Fibroblast of skin of scalp (primary cell): Measurements from ENCODE around the gene USB1.

Source experiments
- DNase-seq: peaks from one replicate; pipeline ENCODE4 v3.0.0-alpha.2; 2013

USB1 gene

DNA sequence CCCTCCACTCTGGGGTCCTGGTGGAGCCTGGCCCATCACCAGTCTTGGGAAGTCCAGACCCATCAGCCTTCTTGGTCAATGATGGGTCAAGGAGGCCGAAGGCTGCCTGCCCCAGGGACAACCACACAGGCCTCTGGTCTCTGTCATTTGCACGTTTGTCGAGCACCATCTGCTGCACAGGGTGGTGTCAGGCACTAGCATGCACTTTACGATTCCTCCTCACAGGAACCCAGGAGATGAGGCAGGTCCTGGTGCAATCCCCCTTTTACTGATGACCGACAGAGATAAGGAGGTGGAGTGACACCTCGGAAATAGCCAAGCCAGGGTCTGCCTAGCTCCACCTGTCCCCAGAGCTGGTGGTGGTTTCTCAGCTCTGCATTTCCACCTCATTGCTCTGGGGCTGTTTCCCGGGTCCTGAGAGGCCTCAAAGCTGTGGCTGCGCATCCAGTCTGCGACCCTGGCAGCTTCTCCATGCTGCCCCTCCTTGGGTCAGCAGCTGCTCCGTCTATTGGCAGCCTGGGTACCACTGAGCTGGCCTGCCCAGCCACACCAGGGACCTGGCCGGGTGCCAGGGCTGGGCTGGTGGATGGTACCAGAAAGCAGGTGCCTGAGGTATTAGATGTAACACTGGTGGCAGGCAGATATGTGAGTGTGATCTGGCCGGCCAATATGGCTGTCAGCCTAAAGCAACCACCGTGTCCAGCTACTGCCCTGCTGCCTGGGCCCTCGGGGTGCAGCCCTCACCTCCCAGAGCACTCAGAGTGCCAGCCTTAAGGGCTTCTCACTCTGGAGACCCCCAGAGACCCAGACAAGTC is 34.4 kb downstream of the USB1 start:
- no peak for DNase-seq

DNA sequence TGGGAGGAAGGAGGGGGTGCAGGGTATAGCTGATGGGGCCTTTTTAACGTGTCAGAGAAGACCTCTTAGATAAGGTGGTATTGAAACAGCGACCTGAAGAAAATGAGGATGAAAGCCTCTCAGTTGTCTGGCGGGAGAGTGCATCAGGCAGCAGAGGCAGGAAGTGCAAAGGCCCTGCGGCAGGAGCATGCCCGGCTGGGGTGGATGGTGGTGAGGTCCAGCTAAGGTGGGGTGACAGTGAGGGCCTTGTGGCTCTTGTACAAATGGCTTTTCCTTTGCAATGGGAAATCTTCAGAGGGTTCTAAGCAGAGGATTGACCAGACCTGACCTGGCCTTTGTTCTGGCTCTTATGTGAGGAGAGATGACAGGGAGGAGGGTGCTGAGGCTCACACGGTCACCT is 35.7 kb downstream of the USB1 start:
- no peak for DNase-seq

DNA sequence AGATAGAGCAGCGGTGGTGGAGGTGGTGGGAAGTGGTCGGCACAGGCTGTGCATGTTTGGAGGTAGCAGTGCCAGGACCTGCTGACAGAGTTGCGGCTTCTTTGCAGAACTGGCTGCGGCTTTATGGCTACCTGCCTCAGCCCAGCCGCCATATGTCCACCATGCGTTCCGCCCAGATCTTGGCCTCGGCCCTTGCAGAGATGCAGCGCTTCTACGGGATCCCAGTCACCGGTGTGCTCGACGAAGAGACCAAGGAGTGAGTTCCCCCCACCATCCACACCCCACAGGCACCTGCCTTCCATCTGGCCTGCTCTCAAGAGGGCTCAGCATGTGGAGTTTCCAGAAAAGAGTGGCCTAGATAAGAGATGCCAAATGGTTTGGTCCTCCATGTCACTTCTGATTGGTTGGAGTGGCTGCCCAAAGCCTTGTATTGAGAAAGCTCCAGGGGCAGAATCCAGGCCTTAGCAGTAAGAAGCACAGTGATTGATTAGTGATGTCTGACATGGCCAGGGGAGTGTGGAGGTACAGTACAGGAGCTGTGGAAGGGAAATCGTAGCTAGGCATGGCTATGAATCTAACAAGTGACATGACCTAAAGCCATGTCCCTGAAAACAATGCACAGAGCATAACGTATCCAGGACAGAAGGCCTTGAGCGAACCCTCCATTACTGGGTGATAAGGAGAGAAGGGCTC is 36.3 kb downstream of the USB1 start:
- DNase-seq: no peak

DNA sequence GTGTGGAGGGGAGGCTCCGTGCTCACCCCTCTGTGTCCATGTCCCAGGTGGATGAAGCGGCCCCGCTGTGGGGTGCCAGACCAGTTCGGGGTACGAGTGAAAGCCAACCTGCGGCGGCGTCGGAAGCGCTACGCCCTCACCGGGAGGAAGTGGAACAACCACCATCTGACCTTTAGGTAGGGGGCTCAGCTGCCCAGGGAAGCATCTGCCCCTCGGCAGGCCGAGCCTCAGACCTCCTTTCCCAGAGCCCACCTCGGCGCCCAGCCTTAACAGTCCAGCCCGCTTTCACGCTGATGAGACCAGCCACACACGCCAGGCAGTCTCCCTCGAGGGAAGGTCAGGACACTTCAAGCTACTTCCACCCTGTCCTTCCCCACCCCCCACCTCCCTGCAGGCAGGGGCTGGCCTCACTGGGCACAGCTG is 37.0 kb downstream of the USB1 start:
- no peak for DNase-seq

DNA sequence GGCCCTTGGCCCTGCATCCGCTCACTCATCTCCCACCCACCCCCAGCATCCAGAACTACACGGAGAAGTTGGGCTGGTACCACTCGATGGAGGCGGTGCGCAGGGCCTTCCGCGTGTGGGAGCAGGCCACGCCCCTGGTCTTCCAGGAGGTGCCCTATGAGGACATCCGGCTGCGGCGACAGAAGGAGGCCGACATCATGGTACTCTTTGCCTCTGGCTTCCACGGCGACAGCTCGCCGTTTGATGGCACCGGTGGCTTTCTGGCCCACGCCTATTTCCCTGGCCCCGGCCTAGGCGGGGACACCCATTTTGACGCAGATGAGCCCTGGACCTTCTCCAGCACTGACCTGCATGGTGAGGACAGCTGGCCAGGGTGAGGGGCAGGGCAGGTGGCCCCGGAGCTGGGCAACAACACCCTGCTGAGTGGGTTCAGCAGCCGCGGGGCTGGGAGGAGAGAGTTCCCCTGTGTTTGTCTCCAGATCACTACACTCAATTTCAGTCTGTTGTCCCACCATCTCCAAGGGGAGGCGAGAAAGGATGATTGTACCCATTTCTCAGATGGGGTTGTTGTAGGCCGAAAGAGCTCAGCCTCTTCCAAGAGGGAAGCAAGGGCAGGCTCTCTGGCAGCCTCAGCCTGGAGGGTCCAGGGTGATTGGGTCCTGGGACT is 38.8 kb downstream of the USB1 start:
- DNase-seq: no peak

DNA sequence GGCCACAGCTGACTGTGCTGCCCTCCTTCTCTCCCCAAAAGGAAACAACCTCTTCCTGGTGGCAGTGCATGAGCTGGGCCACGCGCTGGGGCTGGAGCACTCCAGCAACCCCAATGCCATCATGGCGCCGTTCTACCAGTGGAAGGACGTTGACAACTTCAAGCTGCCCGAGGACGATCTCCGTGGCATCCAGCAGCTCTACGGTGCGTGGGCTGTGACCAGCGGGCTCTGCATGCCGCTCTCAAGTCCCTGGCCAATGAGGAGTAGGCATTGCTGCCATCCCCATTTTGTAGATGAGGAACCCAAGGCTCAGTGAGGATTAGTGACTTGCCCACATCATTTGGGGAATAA is 39.3 kb downstream of the USB1 start:
- no peak for DNase-seq

DNA sequence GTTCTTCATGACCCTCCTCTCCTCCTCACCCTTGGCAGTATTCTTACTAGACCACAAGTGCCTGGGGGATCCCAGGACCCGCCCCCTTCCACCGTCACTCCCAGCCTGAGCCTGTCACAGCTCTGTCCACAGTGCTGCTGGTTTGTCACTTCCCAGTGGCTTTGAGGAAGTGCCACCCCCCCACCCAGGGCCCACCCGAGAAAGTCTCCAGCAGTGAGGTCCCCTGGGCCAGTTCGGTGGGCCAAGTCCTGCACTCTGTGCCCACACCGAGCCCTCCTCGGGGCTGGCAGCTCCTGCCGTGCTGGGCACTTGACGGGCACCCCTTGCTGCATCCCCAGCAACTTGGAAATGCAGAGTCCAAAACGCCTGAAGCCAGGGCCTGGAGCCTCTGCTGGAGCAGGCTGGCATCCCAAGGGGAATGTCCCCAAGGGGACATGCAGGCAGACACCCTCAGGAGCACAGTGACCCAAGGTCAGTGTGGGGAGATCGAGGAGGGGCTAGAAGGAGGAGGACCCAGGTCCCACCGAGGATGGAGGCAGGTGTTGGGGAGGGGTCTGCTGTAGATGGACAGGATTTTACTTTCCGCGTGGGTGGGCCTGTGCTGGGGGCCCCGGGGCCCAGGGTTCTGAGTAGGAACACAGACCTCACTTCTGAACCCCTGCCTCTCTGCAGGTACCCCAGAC is 39.9 kb downstream of the USB1 start:
- DNase-seq: no peak

DNA sequence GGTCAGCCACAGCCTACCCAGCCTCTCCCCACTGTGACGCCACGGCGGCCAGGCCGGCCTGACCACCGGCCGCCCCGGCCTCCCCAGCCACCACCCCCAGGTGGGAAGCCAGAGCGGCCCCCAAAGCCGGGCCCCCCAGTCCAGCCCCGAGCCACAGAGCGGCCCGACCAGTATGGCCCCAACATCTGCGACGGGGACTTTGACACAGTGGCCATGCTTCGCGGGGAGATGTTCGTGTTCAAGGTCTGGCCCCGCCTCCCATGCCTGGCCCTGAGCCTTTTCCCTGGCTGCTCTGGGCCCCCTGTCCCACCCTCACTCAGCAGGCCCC is 40.4 kb downstream of the USB1 start:
- DNase-seq: no peak

DNA sequence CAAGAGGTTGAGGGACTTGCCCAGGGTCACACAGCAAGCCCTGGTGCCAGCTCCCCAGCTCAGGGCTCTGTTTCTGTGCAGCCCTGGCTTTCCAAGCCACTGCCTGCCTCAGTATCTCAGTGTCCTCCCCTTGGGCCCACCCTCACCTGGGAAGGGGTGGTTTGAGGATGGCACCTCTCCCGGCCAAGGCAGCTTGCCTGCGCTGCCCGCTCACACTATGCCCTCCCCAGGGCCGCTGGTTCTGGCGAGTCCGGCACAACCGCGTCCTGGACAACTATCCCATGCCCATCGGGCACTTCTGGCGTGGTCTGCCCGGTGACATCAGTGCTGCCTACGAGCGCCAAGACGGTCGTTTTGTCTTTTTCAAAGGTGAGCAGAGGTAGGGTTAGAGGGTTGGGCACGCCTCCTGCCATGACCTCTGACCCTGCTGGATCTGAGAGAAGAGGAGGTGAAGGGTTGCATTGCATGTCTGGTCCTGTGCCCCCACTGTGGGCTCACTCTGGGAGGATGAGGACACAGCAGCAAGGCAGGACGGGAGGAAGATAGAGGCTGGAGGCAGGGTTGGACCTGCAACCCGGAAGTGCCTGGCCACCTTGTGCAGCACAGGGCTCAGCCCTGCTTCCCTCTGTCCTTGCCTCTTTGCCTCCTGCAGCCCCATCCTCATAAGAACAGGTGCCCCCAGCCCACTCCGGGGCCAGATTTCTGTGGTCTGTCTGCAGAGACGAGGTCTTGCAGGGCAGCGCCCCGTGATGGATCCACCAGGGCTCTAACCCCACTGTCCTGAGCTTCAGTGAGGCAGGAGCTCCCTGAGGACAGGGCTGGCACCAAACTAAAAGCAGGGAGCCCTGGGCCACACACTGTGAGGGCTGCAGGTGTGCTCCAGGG is 41.0 kb downstream of the USB1 start:
- DNase-seq: no peak

DNA sequence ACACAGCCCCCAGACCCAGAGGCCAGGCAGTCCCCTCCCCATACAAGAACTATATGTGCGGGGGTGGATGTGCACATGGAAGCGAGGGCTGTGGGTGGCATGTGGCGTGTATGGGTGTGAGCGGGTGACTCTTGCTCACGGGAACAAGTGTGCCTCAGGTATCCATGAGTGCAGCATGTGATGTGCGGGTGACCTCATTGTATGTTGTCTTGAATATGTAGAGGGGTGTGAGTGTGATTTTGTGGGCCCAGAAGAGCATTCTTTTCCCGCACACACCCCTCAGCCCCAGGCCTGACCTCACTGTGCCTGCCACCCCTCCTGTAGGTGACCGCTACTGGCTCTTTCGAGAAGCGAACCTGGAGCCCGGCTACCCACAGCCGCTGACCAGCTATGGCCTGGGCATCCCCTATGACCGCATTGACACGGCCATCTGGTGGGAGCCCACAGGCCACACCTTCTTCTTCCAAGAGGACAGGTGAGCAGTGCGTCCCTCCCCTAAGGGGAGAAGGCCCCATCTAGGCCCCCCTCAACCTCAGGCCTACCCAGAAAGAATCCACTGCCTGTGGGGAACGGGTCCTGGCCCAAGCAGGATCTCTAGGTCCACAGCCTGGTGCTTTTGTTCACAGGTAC is 41.8 kb downstream of the USB1 start:
- no peak for DNase-seq

DNA sequence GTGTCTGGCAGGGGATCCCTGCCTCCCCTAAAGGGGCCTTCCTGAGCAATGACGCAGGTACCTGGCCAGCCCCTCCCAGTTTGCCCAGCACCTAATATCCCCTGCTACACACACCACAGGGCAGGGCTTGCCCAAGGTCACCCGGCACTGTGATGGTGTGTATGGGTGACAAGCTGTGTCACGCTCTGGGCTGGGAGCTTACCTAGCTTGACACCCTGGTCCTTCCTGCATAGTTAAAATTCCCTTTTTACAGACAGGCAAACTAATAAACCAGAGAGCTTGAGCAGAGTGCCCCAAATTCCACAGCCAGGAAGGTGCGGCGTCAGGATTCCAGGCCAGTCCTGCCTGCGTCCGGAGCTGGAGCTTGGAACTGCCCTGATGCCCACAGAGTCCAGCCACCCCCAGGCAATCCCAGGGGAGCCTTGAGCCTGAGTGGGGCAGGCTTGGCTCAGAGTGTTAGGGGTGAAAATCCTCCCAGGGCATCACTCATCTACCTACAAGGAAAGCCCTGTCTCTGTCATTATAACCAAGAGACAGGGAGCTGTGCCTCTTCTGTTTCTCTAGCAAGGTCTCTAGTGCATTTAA is 42.5 kb downstream of the USB1 start:
- DNase-seq: no peak

DNA sequence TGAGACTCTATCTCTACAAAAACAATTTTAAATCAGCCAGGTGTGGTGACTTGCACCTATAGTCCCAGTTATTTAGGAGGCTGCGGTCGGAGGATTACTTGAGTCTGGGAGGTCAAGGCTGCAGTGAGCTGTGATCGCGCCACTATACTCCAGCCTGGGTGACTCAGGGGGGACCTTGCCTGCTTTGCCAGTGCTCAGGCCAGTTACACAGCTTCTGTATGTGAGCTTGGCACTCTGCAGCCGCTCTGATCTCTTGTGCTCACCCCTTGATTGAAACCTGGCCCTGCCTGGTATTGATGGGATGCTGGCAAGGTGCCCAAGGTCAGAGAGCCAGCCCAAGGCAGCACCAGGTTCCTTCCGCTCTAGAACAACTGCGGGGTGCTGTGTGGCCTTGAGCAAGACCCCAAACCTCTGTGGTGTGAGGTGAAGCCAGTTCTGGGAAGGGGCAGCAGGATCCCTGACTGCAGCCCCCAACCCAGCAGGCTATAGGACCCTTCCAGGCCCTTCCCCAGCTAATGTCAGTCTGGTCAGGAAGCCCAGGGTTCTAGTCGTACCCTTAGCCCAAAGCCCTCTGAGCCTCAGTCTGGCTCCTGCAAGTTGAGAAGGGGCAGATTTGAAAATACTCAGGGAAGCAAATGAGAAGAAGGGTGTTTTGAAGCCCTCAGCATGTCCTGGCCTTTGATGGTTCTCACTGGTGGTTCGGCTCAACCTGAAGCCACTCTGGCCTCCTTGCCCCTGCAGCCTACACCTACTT is 43.2 kb downstream of the USB1 start:
- no peak for DNase-seq

DNA sequence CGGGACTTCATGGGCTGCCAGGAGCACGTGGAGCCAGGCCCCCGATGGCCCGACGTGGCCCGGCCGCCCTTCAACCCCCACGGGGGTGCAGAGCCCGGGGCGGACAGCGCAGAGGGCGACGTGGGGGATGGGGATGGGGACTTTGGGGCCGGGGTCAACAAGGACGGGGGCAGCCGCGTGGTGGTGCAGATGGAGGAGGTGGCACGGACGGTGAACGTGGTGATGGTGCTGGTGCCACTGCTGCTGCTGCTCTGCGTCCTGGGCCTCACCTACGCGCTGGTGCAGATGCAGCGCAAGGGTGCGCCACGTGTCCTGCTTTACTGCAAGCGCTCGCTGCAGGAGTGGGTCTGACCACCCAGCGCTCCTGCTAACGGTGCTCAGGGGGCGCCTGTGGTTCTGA is 43.9 kb downstream of the USB1 start:
- DNase-seq: no peak

DNA sequence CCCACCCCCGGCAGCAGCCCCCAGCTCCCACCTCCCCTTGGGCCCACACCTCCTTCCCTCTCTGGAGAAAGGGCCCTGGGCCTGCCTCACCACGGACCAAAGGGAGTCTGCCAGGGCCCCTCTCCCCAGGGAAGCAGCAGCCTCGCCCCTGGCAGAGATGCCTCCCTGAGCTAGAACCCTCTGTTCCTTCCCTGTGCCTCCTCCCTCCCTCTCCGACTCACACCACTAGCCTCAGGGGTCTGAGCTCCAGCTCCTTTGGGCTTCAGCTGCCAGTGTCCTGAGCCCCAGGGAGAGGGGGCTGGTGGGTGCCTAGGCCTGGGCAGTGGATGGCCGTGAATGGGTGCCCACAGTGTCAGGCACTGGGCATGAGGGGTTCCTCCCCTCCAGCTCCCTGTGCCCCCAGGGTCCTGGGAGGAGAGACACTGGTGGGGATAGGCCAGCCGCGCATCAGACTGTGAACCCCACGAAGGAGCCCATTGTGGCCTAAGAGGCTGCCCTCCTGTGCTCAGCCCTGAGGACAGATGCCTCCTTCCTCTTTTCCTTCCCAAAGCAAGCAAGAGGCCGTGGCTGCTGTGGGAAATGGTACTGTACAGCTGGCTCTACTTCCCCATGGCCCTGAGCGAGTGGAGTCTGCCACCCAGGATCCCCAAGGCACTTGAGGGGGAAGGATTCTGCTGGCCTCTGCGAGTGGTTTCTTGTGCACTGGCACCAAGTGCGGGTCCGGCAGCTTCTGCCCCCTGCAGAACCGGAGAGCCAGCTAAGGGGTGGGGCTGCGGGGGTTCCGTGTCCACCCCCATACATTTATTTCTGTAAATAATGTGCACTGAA is 45.1 kb downstream of the USB1 start:
- no peak for DNase-seq

DNA sequence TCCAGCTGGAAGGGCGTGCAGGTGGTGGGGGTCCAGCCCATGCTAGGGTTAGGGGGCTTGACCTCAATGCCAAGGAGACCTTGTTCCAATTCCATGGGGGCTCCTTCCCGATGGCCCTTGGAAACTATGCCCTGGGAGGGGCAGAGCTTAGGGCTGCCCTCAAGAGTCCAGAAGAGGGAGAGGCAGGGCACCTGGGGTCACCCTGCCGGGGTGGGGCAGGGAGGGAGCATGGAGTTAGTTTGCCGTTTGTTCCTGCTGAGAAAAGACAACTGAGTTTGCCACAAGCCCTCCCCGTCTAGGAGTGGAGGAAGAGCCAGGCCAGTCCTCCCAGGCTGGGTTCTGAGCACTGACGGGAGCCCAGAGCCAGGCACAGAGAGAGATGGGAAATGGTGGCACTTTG is 45.7 kb downstream of the USB1 start:
- no peak for DNase-seq

DNA sequence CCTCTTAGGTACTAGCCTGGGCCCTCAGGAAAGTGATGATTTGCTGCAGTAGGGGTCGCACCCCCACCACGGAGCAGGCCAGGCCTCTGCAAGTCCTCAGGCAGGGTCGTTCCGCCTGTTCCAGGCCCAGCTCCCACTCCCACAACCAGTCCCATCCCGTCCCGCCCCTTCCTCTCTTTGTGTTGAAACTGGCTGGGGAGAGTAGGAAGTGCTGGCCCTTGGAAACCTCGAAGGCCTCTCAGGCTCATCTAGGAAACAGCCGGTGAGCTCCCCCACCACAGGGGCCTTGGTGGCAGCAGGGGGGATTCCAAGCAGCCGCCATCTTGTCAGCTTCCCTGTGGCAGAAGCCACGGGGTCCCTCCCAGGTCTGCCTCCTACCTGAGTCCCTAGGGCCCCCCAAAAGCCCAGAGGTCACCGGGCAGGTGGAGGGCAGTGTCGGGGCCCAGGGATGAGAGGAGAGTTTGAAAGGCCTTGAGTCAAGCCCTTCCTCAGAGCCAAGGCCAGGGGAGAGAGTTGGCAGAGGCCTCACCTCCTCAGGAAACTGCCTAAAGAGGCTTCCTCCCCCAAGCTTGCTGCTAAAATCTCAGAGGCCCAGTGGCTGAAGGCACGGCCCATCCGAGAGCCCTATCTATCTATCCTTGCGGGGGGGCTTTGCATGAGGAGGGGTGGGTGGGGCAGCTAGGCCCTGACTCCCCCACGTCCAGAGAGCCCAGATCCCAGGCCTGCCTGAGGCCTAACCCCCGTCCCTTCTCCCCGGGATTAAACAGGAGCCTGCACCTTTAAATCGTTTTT is 46.5 kb downstream of the USB1 start:
- DNase-seq: no peak

DNA sequence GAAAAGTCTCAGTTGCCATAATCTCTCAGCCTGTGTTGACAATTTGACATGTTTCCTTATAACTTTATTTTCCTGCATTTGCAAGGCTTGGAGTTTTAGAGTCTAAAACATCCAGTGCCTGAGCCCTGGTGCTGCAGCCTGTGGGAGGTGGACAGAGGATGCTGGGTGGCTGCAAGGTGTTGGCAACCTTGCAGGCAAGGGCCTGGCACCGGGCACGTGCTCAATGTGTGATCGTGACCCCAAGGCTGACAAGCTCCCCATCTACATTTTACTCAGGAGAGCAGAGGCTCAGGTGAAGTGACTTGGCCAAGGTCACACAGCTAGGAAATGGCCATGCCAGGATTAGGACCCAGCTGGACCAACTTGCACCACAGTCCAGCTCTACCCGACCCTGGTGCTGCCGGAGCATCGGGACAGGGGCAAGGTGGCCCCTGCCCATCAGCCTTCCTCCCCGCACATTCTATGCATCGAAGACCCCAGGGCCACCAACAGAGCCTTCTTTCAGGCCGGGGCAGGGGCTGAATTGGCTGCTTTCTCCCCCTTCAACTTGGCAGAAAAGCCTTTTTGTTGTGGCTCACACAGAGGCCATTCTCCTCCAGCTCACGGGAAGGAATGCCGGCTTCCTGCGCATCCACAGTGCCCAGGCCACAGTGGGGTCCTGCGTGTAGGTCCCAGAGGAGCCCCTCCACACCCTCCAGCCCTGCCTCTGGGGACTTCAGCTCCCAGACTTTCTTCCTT is 47.5 kb downstream of the USB1 start:
- no peak for DNase-seq
